ENCODE data around the gene SLC25A13. TPM values are rescaled to one million over a fixed set of nuclear protein-coding genes. Genes with fewer than 3 reads are reported as not detected.
A peak's percentile ranks its signal among the peaks of the same experiment; 100 is the strongest.

The SLC25A13 gene
- total and polyA plus RNA-seq, 9 of the 15 experiments (the other 6 are each of a cell fraction or from before 2014, with no cell fraction given): 21.4 to 80.2 (median 58.7) TPM

GRCh38 chr7:96315125-96315512 is 6.8 kb downstream of the SLC25A13 start (continued):
- TF ChIP-seq REST (IDR thresholded peaks at IDR 0.05; ENCODE audit: borderline replicate concordance): 0 out of 2 replicates have a peak, but pooled peaks have one; percentile 7
- TF ChIP-seq REST (CRISPR knock-in tag; IDR thresholded peaks at IDR 0.05; ENCODE audit: low read depth): no peak

All from K562 (cell line).